Right kidney (tissue), 1 donor: ENCODE data around the gene TSHZ2.
"Not testable (repeated sequence)": the region's sequence is repeated elsewhere in the genome, so short reads cannot be mapped to it uniquely, and the experiment has no call there.

Source experiments
- DNase-seq: peaks from one replicate; pipeline ENCODE4 v3.0.0-alpha.2; 2016

TSHZ2 gene

GRCh38 chr20:53513168-53513488 lies 541.0 kb downstream of the TSHZ2 start:
- no peak for DNase-seq

- no peak for DNase-seq
These were observed 541.5 kb downstream of the TSHZ2 start for GRCh38 chr20:53513489-53514298.

GRCh38 chr20:53515749-53516148 lies 543.6 kb downstream of the TSHZ2 start:
- no peak for DNase-seq

GRCh38 chr20:53517146-53517545 lies 545.0 kb downstream of the TSHZ2 start:
- no peak for DNase-seq

GRCh38 chr20:53521421-53521820 lies 549.3 kb downstream of the TSHZ2 start:
- not testable (repeated sequence) for DNase-seq

GRCh38 chr20:53522026-53522425 lies 549.9 kb downstream of the TSHZ2 start:
- DNase-seq, result no peak

GRCh38 chr20:53522696-53523095 lies 550.5 kb downstream of the TSHZ2 start:
- DNase-seq, result no peak

- not testable (repeated sequence) for DNase-seq
These were observed 551.5 kb downstream of the TSHZ2 start for GRCh38 chr20:53523615-53524014.

- DNase-seq, result no peak
These were observed 552.6 kb downstream of the TSHZ2 start for GRCh38 chr20:53524589-53525312.

- DNase-seq, result no peak
These were observed 555.0 kb downstream of the TSHZ2 start for GRCh38 chr20:53527196-53527595.

GRCh38 chr20:53529658-53530057 lies 557.5 kb downstream of the TSHZ2 start:
- DNase-seq, result no peak

- DNase-seq, result no peak
These were observed 558.3 kb downstream of the TSHZ2 start for GRCh38 chr20:53530440-53530839.

GRCh38 chr20:53532654-53533312 lies 560.6 kb downstream of the TSHZ2 start:
- not testable (repeated sequence) for DNase-seq

GRCh38 chr20:53533500-53533899 lies 561.3 kb downstream of the TSHZ2 start:
- no peak for DNase-seq

GRCh38 chr20:53534037-53534436 lies 561.9 kb downstream of the TSHZ2 start:
- DNase-seq, result no peak

GRCh38 chr20:53535878-53536277 lies 563.7 kb downstream of the TSHZ2 start:
- DNase-seq, result no peak

GRCh38 chr20:53536382-53536781 lies 564.2 kb downstream of the TSHZ2 start:
- DNase-seq, result not testable (repeated sequence)

- no peak for DNase-seq
These were observed 567.4 kb downstream of the TSHZ2 start for GRCh38 chr20:53539516-53539915.
